IPS-20b (cell line): ENCODE data around the gene ALK.

Source experiments
- H3K27ac ChIP-seq: one replicate; pipeline ENCODE4 v1.5.1; 2013; ENCODE audit warnings: low read length
- H3K27me3 ChIP-seq: 2 replicates; pipeline ENCODE4 v1.6.1; 2013; ENCODE audit warnings: mild to moderate bottlenecking, low read length, inconsistent platforms; ENCODE audit not compliant: insufficient read depth
- H3K36me3 ChIP-seq: 2 replicates; pipeline ENCODE4 v1.6.1; 2013; ENCODE audit warnings: low read depth, mild to moderate bottlenecking, inconsistent platforms, low read length, moderate library complexity; ENCODE audit not compliant: insufficient read depth
- H3K4me1 ChIP-seq: 2 replicates; pipeline ENCODE4 v1.6.1; 2013; ENCODE audit warnings: mild to moderate bottlenecking, control low read depth, inconsistent platforms, low read length, moderate library complexity; ENCODE audit not compliant: insufficient read depth
- H3K4me3 ChIP-seq: 2 replicates; pipeline ENCODE4 v1.5.1; 2013; ENCODE audit warnings: mild to moderate bottlenecking, low read length, inconsistent platforms
- H3K9ac ChIP-seq: 2 replicates; pipeline ENCODE4 v1.6.1; 2013; ENCODE audit warnings: low read depth, mild to moderate bottlenecking, inconsistent platforms, low read length, moderate library complexity
- H3K9me3 ChIP-seq: 2 replicates; pipeline ENCODE4 v1.6.1; 2013; ENCODE audit warnings: mild to moderate bottlenecking, low read depth, low read length, inconsistent platforms; ENCODE audit not compliant: insufficient read depth

Gene ALK

GRCh38 chr2:29599946-29600345, 321.4 kb downstream of the ALK start:
- H3K27ac ChIP-seq = no peak overlapping the region
- no peak overlapping the region for H3K9ac ChIP-seq

GRCh38 chr2:29598978-29599377, 322.4 kb downstream of the ALK start:
- H3K9me3 ChIP-seq = no peaks in the 10 kb centered on the region
- H3K36me3 ChIP-seq = no peaks in the 10 kb centered on the region
- no peak overlapping the region for H3K4me3 ChIP-seq
- H3K27me3 ChIP-seq = no peaks in the 10 kb centered on the region
- no peak overlapping the region for H3K9ac ChIP-seq
- H3K4me1 ChIP-seq = peaks cover 16% of the 10 kb centered on the region; the same call in 1 of the 2 replicates
- no peak overlapping the region for H3K27ac ChIP-seq

More at GRCh38 chr2:29599946-29600345, 321.4 kb downstream of the ALK start:
- H3K36me3 ChIP-seq = no peaks in the 10 kb centered on the region
- H3K9me3 ChIP-seq = no peaks in the 10 kb centered on the region
- H3K4me3 ChIP-seq = no peak overlapping the region
- H3K4me1 ChIP-seq = peaks cover 25% of the 10 kb centered on the region
- no peaks in the 10 kb centered on the region for H3K27me3 ChIP-seq

GRCh38 chr2:29597035-29597434, 324.4 kb downstream of the ALK start:
- H3K4me3 ChIP-seq = no peak overlapping the region
- no peaks in the 10 kb centered on the region for H3K9me3 ChIP-seq
- no peak overlapping the region for H3K27ac ChIP-seq
- no peaks in the 10 kb centered on the region; the same call in 1 of the 2 replicates for H3K4me1 ChIP-seq
- H3K9ac ChIP-seq = no peak overlapping the region
- no peaks in the 10 kb centered on the region; the same call in 1 of the 2 replicates for H3K27me3 ChIP-seq
- H3K36me3 ChIP-seq = no peaks in the 10 kb centered on the region

GRCh38 chr2:29596584-29596983, 324.8 kb downstream of the ALK start:
- Histone ChIP-seq H3K4me1 (no peaks in the 10 kb centered on the region), H3K27me3 (no peaks in the 10 kb centered on the region; the same call in 1 of the 2 replicates), H3K36me3 (no peaks in the 10 kb centered on the region), H3K4me3 (no peak overlapping the region), H3K9me3 (no peaks in the 10 kb centered on the region), H3K9ac (no peak overlapping the region), H3K27ac (no peak overlapping the region)

GRCh38 chr2:29591600-29591999, 329.8 kb downstream of the ALK start:
- Histone ChIP-seq H3K9me3 (no peaks in the 10 kb centered on the region), H3K4me3 (no peak overlapping the region), H3K27ac (no peak overlapping the region), H3K9ac (no peak overlapping the region), H3K27me3 (no peaks in the 10 kb centered on the region; the same call in 1 of the 2 replicates), H3K36me3 (no peaks in the 10 kb centered on the region), H3K4me1 (no peaks in the 10 kb centered on the region)

- no peak overlapping the region for H3K27ac ChIP-seq
- H3K9ac ChIP-seq = no peak overlapping the region
- no peaks in the 10 kb centered on the region; the same call in 1 of the 2 replicates for H3K27me3 ChIP-seq
Measured at GRCh38 chr2:29590211-29590610, 331.2 kb downstream of the ALK start.

GRCh38 chr2:29589440-29590103, 331.8 kb downstream of the ALK start:
- Histone ChIP-seq H3K27me3 (no peaks in the 10 kb centered on the region; the same call in 1 of the 2 replicates), H3K4me1 (no peaks in the 10 kb centered on the region), H3K27ac (no peak overlapping the region), H3K9ac (no peak overlapping the region), H3K9me3 (no peaks in the 10 kb centered on the region), H3K4me3 (no peak overlapping the region), H3K36me3 (no peaks in the 10 kb centered on the region)

More at GRCh38 chr2:29590211-29590610, 331.2 kb downstream of the ALK start:
- no peak overlapping the region for H3K4me3 ChIP-seq
- no peaks in the 10 kb centered on the region for H3K36me3 ChIP-seq
- H3K4me1 ChIP-seq = no peaks in the 10 kb centered on the region
- H3K9me3 ChIP-seq = no peaks in the 10 kb centered on the region

- no peak overlapping the region for H3K27ac ChIP-seq
- H3K27me3 ChIP-seq = no peaks in the 10 kb centered on the region
- H3K4me3 ChIP-seq = no peak overlapping the region
- no peak overlapping the region for H3K9ac ChIP-seq
- no peaks in the 10 kb centered on the region for H3K9me3 ChIP-seq
- no peaks in the 10 kb centered on the region for H3K4me1 ChIP-seq
- H3K36me3 ChIP-seq = no peaks in the 10 kb centered on the region
Measured at GRCh38 chr2:29587402-29588190, 333.8 kb downstream of the ALK start.

- H3K9ac ChIP-seq = no peak overlapping the region
- no peaks in the 10 kb centered on the region for H3K4me1 ChIP-seq
- H3K9me3 ChIP-seq = no peaks in the 10 kb centered on the region
- H3K4me3 ChIP-seq = no peak overlapping the region
- no peak overlapping the region for H3K27ac ChIP-seq
- H3K27me3 ChIP-seq = peaks cover under 1% of the 10 kb centered on the region; the same call in 1 of the 2 replicates
- no peaks in the 10 kb centered on the region for H3K36me3 ChIP-seq
Measured at GRCh38 chr2:29586919-29587318, 334.5 kb downstream of the ALK start.

GRCh38 chr2:29583548-29584156, 337.7 kb downstream of the ALK start:
- Histone ChIP-seq H3K9me3 (no peaks in the 10 kb centered on the region), H3K4me1 (no peaks in the 10 kb centered on the region), H3K4me3 (no peak overlapping the region), H3K36me3 (no peaks in the 10 kb centered on the region), H3K27ac (no peak overlapping the region), H3K9ac (no peak overlapping the region), H3K27me3 (peaks cover 6% of the 10 kb centered on the region; the same call in 1 of the 2 replicates)

GRCh38 chr2:29583104-29583503, 338.3 kb downstream of the ALK start:
- Histone ChIP-seq H3K27ac (no peak overlapping the region), H3K9ac (no peak overlapping the region), H3K4me3 (no peak overlapping the region), H3K4me1 (peaks cover 4% of the 10 kb centered on the region; the same call in 1 of the 2 replicates), H3K9me3 (no peaks in the 10 kb centered on the region), H3K27me3 (peaks cover 6% of the 10 kb centered on the region; the same call in 1 of the 2 replicates), H3K36me3 (no peaks in the 10 kb centered on the region)
